GM12875 (cell line): ENCODE results near the gene DRG2.

Experiments used
- H3K4me3 ChIP-seq: one replicate; pipeline ENCODE4 v1.5.1; 2011; ENCODE audit warnings: low read depth, low read length, control low read depth
- TF ChIP-seq, protein P1 (sequence below): IDR thresholded peaks from 2 replicates; pipeline ENCODE4 v1.5.1; 2011; ENCODE audit warnings: low read depth, mild to moderate bottlenecking, control low read depth, inconsistent platforms, low read length, moderate library complexity, borderline replicate concordance; ENCODE audit not compliant: insufficient read depth

Gene DRG2

DNA sequence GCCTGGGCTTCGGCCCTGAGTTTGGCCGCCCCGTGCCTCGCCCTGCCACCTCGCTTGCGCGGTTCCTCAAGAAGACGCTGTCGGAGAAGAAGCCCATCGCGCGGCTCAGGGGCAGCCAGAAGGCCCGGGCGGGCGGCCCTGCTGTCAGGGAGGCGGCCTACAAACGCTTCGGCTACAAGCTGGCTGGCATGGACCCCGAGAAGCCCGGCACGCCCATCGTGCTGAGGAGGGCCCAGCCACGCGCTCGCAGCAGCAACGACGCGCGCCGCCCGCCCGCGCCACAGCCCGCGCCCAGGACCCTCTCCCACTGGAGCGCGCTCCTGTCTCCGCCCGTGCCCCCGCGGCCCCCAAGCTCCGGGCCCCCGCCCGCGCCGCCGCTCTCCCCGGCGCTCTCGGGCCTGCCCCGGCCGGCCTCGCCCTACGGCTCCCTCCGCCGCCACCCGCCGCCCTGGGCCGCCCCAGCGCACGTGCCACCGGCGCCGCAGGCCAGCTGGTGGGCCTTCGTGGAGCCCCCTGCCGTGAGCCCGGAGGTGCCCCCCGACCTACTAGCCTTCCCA lies 32.8 kb downstream of the DRG2 start:
- H3K4me3 ChIP-seq, result no peak overlapping the region
- TF ChIP-seq, protein P1, sequence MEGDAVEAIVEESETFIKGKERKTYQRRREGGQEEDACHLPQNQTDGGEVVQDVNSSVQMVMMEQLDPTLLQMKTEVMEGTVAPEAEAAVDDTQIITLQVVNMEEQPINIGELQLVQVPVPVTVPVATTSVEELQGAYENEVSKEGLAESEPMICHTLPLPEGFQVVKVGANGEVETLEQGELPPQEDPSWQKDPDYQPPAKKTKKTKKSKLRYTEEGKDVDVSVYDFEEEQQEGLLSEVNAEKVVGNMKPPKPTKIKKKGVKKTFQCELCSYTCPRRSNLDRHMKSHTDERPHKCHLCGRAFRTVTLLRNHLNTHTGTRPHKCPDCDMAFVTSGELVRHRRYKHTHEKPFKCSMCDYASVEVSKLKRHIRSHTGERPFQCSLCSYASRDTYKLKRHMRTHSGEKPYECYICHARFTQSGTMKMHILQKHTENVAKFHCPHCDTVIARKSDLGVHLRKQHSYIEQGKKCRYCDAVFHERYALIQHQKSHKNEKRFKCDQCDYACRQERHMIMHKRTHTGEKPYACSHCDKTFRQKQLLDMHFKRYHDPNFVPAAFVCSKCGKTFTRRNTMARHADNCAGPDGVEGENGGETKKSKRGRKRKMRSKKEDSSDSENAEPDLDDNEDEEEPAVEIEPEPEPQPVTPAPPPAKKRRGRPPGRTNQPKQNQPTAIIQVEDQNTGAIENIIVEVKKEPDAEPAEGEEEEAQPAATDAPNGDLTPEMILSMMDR, result no peak

GRCh38 chr17:18121144-18121910 lies 33.6 kb downstream of the DRG2 start:
- H3K4me3 ChIP-seq, result no peak overlapping the region
- TF ChIP-seq, protein P1, result no peak

- no peak overlapping the region for H3K4me3 ChIP-seq
- TF ChIP-seq, protein P1, result no peak
Measured at GRCh38 chr17:18122990-18123753, 35.4 kb downstream of the DRG2 start.

GRCh38 chr17:18124345-18125126 lies 36.8 kb downstream of the DRG2 start:
- TF ChIP-seq, protein P1, result no peak
- H3K4me3 ChIP-seq, result no peak overlapping the region

DNA sequence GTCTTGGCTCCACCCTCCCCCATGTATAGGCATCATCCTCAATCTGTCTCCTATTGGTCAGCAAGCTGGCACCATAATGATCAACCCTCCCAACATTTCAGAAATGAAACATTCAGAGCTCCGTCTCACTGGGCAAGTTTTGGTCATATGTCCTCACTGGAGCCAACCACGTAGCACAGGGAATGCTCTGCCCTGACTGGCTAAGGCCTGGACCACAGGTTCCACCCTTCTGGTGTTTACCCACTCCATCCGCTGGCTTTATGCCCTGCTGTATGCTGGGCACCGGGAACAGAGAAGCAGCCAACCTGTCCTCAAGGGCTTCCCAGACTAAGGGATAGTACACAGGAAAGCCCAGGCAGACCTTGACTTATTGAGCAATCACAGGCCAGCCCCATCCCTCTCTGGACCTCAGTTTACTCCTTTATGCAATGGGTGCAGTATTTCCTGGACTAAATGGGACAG lies 41.3 kb downstream of the DRG2 start:
- TF ChIP-seq, protein P1, result no peak
- no peak overlapping the region for H3K4me3 ChIP-seq

- TF ChIP-seq, protein P1, result no peak
- H3K4me3 ChIP-seq, result no peak overlapping the region
Measured at GRCh38 chr17:18132711-18133110, 45.0 kb downstream of the DRG2 start.
